Stimulated activated CD4-positive, alpha-beta T cell treated with anti-CD3 and anti-CD28 coated beads, Interleukin-4, amount 100 ng/mL, for 48 hours (primary cell): ENCODE measurements around the gene TOP2A.
"Not testable (repeated sequence)": the region's sequence is repeated elsewhere in the genome, so short reads cannot be mapped to it uniquely, and the experiment has no call there.

Experiments used
- DNase-seq, 2 donors: peaks; one replicate each; pipeline ENCODE4 v3.0.0-alpha.2; 2020; ENCODE audit warnings: low read depth in 2 of 2

The TOP2A gene

GRCh38 chr17:40430272-40431230 is 12.9 kb upstream of the TOP2A start:
- DNase-seq: no peak

- no peak for DNase-seq
These were observed 9.4 kb upstream of the TOP2A start for GRCh38 chr17:40427002-40427491.

DNA sequence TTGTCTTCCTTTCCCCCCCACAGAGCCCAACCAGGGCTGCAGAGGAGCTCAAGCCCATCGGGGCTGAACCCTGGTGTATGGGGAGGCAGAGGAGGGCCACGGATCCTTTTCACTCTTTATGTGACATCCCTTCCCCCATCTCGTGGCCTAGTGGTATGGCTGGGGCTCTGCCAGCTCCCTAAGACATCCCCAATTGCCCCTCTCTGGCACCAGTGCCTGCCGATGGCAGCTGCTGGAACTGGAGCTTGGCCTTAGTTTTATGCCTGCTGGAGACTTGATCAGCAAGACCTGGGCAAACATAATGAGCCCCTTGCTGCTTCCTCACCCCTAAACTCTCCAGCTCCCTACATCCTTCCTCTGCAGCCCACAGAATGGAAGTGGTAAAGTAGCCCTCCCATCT is 8.0 kb upstream of the TOP2A start:
- no peak for DNase-seq

- DNase-seq: no peak
These were observed 5.4 kb upstream of the TOP2A start for GRCh38 chr17:40422990-40423633.

DNA sequence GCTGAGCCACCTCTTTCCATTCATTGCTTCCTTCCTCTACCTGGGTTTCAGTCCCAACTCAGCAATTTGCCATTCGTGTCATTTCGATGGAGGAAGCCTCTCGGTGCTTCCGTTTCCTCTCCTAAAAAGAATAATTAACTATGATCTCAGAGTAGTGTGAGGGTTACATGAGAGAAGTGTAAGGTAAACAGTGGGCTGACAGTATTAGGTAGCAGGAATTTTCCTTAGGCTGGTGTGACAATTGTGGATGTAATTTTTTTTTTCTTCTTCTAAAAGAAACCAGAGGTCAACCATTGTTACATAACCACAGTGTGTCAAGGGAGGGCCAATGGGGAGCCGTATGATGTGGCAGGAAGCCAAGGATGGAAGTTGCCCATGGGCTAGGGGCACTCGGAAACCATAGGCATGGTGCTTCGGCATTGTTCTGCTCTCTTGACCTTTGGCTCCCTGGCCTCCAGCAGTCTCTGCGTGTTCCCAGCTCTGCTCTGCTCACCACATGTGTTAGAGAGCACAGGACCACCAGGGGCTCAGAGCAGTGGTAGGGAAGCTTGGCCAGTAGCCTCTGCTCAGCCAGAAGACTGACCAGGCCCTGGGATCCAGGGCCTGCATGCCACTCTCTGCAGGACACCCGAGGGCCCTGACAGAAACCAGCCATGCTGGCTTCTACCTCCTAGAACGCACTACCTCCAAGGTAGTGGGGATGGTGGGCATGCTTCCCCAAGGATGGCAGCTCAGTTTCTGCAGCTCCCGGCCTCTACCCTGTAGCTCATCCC is 2.0 kb upstream of the TOP2A start:
- DNase-seq: no peak

- no peak for DNase-seq
These were observed 671 bp upstream of the TOP2A start for GRCh38 chr17:40418428-40418706.

- peak in 1 of 2 donors; percentile 19 for DNase-seq
These were observed 463 bp downstream of the TOP2A start for GRCh38 chr17:40417258-40417608.

DNA sequence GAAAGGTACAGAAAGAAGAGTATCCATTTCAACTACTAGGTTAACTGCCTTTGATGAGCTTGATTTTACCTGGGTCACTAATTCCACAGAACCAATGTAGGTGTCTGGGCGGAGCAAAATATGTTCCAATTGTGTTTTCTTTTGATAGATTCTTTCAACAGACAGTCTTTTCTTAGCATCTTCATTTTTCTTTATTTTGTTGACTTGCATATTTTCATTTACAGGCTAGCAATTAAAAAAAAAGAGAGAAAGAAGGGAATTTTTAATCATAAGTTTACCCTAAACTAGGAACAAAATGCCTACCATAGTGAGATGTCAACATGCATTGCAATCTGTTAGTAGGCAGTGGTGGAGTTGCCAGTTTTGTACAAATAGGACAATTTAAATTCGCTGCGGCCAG is 1.0 kb downstream of the TOP2A start:
- DNase-seq: no peak

DNA sequence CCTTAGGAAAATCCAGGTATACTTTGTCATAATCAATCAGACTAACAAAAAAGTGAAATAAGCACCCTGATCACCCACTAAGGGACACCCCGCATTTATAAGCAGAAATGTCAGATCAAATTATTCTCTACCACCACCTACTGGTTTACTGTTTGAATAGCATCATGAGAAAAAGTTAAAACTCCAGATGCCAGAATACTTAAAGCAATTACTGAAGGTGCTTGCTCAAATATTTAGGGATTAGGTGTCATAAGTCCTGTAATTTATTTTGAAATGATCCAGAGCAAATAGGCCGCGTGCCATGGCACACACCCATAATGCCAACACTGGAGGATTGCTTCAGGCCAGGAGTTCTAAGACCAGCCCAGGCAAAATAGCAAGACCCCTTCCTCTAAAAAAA is 2.3 kb downstream of the TOP2A start:
- no peak for DNase-seq

DNA sequence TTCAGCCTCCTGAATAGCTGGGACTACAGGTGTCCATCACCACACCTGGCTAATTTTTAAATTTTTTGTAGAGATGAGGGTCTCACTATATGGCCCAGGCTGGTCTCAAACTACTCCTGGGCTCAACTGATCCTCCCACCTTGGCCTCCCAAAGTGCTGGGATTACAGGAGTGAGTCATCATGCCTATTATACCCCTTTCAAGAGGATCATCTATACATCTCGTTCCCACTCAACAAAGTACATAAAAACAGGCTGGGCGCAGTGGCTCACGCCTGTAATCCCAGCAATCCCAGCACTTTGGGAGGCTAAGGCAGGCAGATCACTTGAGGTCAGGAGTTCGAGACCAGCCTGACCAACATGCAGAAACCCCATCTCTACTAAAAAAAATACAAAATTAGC is 3.4 kb downstream of the TOP2A start:
- DNase-seq: not testable (repeated sequence)

- no peak for DNase-seq
These were observed 4.8 kb downstream of the TOP2A start for GRCh38 chr17:40412880-40413279.

DNA sequence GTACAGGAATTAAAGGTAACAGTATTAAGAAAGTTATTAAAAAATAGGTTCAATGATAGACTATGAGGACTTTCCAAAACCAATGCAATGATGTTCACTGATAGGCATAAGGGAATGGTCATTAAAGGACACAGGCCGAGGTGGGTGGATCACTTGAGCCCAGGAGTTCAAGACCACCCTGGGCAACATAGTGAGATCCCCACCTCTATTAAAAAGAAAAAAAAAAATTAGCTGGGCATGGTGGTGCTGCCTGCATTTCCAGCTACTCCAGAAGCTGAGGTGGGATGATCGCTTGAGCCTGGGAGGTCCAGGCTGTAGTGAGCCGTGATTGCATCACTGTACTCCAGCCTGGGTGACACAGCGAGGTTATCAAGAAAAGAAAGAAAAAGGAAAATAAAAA is 5.9 kb downstream of the TOP2A start:
- DNase-seq: no peak

- no peak for DNase-seq
These were observed 7.6 kb downstream of the TOP2A start for GRCh38 chr17:40410082-40410481.

DNA sequence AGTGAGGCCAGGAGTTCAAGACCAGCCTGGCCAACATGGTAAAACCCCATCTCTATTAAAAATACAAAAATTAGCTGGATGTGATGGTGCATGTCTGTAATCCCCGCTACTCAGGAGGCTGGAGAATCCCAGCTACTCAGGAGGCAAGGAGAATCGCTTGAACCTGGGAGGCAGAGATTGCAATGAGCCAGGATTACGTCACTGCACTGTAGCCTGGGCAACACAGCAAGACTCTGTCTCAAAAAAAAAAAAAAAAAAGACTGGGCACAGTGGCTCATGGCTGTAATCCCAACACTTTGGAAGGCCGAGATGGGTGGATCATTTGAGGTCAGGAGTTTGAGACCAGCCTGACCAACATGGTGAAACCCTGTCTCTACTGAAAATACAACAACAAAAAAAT is 8.2 kb downstream of the TOP2A start:
- DNase-seq: not testable (repeated sequence)

DNA sequence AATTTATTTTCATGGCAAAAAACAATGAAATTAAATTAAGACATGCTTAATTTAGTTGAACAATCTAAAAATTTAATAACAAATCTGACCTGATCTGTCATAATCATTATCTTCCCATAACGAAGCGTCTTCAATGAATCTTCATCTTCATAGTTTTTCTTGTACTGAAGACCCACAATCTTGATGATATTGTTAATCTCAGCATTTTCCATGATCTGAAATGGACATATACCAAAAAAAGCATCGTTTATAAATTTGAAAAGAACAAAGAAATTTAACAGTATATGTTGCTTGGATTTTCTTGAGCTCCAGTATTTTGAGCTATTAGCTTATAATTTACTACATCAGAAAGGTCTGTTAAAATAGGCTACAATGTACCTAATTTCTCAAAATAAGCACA is 10.2 kb downstream of the TOP2A start:
- DNase-seq: no peak

DNA sequence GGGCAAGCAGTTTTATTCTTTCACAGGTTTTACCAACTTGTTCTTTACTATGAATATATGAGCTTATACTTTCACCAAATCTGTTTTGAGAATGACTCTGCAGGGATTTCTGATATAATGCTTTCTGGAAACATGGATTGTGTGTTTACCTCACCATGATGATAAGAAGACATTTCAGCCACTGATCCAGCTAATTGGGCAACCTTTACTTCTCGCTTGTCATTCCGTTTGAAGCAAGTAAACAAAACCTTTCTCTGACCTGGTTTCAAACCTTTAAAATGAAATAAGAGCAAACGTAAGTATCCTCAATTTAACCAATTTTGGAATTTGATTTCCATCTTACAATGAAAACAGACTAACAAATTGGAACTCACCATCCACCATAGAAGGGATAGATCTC is 13.7 kb downstream of the TOP2A start:
- DNase-seq: no peak

DNA sequence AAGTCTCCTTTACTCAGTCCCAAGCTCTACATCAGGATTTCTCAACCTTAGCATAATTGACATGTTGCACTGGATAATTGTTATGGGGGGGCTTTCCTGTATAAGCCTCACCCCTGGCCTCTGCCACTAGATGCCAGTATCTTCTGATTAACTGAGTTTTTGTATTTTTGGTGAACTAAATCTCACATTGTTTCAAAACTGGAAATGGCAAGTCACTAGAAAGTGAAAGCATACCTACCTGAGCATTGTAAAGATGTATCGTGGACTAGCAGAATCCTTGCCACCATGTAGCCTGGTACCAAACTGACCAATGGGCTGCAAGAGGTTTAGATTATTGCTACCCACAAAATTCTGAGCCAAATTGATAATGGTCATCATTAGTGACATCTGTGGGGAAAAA is 15.0 kb downstream of the TOP2A start:
- no peak for DNase-seq

DNA sequence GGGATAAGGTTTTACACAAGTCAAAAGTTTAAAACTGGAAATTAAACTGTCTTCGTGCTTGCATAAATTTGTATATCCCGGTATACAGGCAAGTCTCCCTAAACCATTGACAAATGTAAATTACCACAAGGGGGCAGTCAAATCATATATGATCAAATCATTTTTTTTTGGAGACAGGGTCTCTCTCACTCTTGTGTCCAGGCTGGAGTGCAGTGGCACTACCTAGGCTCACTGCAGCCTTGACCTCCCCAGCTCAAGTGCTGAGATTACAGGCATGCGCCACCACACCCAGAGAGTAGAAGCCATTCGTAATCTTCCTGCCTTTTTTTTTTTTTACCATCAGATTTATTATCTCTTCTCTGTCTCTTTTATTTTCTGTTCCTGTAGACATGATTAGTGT is 18.5 kb downstream of the TOP2A start:
- DNase-seq: no peak

DNA sequence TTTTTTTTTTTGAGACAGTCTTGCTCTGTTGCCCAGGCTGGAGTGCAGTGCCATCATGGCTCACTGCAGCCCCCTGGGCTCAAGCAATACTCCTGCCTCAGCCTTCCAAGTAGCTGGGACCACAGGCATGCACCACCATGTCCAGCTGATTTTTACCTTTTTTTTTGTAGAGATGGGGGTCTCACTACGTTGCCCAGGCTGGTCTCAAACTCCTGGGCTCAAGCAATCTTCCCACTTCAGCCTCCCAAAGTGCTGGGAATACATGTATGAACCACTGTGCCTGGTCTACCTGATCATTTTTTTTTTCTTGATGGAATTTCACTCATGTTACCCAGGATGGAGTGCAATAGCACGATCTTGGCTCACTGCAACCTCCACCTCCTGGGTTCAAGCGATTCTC is 31.1 kb downstream of the TOP2A start:
- DNase-seq: not testable (repeated sequence)

GRCh38 chr17:40382251-40382650 is 35.4 kb downstream of the TOP2A start:
- DNase-seq: no peak

DNA sequence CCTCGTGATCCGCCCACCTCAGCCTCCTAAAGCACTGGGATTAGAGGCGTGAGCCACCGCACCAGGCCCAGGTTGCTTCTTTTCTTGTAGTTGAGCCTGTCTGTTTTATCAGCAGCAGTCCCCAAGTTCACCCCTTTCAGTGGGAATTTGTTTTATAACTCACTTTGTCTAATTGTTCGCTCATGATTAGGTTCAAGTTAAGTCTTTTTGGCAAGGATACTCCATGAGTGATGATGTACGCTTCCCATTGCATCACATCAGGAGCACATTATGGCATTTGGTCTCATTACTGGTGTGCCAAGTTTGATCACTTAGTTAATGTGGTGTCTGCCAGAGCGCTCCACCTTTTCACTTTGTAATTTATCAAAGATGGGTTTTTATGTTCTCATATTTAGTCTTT is 38.7 kb downstream of the TOP2A start:
- DNase-seq: no peak

DNA sequence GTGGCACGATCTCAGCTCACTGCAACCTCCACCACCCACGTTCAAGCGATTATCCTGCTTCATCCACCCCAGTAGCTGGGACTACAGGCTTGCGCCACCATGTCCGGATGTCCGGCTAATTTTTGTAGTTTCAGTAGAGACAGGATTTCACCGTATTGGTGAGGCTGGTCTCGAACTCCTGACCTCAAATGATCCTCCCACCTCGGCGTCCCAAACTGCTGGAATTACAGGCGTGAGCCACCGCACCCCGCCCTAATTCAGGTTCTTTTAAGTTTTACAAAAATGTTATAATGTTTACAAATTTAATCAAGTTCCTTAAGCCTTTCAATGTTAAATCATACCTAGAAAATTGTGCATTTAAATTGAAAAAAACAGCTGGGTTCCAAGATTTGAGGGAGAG is 39.9 kb downstream of the TOP2A start:
- no peak for DNase-seq

DNA sequence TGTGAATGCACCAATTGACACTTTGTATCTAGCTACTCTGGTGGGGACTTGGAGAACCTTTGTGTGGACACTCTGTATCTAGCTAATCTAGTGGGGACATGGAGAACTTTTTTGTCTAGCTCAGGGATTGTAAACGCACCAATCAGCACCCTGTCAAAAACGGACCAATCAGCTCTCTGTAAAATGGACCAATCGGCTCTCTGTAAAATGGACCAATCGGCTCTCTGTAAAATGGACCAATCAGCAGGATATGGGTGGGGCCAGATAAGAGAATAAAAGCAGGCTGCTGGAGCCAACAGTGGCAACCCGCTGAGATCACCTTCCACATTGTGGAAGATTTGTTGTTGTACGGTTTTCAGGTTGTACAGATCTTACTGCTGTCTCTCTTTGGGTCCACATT is 41.2 kb downstream of the TOP2A start:
- DNase-seq: not testable (repeated sequence)
